SW 1271 (cell line): Measurements from ENCODE around the gene RSPH3.
"Not testable (repeated sequence)": the region's sequence is repeated elsewhere in the genome, so short reads cannot be mapped to it uniquely, and the experiment has no call there.

ENCODE experiments used
- DNase-seq, 2 experiments: peaks; one replicate each; lab custom pipeline; 2025; lab: John Stamatoyannopoulos, UW

The RSPH3 gene

GRCh38 chr6:159025224-159025623, 25.2 kb upstream of the RSPH3 start:
- DNase-seq, result not testable (repeated sequence)

DNA sequence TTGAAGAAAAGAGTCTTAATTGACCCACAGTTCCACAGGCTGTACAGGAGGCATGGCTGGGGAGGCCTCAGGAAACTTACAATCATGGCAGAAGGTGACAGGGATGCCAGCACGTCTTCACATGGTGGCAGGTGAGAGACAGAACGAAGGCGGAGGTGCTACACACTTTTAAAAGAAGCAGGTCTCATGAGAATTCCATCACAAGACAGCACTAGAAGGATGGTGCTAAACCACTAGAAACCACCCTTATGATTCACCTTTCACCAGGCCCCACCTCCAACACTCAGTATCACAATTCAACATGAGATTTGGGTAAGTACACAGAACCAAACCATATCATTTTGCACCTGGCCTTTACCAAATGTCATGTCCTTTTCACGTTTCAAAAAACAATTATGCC, 23.9 kb upstream of the RSPH3 start:
- no peak for DNase-seq

- DNase-seq, result no peak
These were observed 20.0 kb upstream of the RSPH3 start for GRCh38 chr6:159020011-159020410.

GRCh38 chr6:159017757-159018559, 18.0 kb upstream of the RSPH3 start:
- DNase-seq, result no peak

DNA sequence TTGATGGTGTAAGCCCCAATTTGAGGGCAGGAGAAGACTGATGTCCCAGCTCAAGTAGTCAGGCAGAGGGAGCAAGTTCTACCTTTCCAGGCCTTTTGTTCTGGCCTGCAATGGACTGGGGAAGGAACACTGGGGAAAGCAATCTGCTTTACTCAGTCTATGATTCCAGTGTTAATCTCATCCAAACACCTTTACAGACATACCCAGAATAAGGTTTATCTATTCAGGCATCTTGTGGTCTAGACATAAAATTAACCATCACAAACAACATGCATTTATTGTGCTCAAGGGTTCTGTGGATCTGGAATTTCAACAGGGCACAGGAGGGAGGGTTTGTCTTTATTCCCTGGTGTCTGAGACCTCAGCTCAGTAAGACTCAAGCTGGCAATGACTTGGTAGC, 14.4 kb upstream of the RSPH3 start:
- DNase-seq, result no peak

DNA sequence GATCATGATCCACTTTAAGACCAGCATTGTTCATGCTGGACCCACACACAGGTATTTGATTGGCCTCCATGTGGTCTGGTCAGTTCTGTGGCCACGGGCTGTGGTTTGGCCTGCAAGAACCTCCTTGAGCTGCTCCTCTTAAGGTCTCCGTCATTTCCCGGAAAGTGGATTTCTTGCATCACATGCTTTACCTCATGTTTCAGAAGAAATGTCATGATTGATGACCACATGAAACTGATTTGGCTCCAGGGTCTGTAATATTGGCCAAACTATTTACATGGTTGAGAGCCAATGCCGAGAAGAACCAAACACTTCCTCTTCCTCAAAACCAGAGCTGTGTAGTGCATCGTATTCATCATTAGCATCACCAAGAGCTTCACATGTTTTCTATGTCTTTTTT, 13.2 kb upstream of the RSPH3 start:
- DNase-seq, result no peak

- DNase-seq, result no peak
These were observed 12.2 kb upstream of the RSPH3 start for GRCh38 chr6:159012201-159012600.

DNA sequence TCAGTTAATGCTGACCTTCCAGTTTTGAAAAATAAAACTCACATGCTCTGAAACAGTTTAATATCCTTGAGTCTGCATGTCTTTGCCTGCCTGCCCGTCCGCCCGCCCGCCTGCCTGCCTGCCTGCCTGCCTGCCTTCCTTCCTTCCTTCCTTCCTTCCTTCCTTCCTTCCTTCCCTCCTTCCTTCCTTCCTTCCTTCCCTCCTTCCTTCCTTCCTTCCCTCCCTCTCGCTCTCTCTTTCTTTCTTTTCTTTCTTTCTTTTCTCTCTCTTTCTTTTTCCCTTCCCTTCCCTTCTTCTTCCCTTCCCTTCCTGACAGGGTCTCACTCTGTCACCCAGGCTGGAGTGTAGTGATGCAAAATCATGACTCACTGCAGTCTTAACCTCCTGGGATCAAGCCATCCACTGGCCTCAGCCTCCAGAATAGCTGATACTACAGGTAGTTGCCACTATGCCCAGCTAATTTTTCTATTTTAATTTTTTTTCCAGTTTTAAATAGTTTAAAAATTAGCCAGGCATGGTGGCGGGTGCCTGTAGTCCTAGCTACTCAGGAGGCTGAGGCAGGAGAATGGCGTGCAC, 10.1 kb upstream of the RSPH3 start:
- DNase-seq, result not testable (repeated sequence)

DNA sequence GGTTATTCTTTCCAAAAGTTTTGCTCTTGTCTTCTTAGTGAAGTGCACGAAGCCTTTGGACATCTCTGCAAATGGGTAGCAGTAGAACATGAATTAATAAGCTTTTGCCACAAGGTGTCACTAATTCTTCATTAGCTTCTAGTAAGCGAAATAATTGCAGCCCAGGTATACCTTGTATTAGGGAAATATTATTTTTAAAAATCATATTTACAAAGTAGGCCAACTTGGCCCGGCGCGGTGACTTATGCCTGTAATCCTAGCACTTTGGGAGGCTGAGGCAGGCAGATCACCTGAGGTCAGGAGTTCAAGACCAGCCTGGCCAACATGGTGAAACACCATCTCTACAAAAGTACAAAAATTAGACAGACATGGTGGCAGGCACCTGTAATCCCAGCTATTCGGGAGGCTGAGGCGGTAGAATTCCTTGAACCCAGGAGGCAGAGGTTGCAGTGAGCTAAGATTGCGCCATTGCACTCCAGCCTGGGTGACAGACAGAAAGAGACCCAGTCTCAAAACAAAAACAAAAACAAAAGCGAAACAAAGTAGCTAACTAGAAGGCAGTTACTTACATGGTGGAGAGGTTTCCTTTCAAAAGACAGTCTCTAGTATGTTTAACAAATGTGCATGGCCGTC, 8.8 kb upstream of the RSPH3 start:
- peak in 1 of 2 experiments; percentile 9 for DNase-seq

DNA sequence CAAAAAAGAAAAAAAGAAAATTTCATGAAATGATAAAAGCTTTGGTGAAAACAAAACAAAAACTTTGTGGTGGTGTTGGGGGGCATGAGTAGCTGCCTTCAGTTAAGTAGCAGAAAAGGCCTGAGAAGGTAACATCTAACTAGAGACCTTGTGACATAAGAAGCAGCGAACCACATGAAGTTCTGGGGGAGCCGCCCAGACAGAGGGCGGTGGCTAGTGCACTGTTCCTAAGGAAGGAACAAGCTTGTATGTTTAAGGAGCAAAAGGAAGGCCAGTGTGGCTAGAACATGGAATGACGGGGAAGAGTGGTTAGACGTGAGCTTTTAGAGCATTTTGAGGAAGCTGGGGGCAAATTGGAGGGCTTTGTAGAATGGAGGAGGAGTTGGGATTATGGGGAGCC, 7.5 kb upstream of the RSPH3 start:
- no peak for DNase-seq

GRCh38 chr6:159005436-159005835, 5.4 kb upstream of the RSPH3 start:
- no peak for DNase-seq

DNA sequence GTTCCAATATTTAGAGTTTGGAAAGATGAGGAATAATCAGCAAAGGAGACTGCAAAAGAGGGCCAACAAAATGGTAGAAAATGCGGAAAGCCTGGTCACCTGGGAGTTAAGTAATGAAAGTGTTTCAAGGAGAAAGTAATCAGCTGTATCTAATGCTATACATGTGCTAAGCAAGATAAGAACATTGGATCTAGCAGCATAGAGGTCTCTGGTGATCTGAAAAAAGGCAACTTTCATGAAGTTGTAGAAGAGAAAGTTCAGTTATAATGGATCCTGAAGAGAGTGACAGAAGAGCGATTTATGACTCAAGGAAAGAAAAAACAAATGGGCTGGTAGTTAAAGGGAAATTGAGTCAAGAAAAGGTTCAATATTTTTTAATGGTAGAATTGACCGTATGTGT, 4.6 kb upstream of the RSPH3 start:
- no peak for DNase-seq

DNA sequence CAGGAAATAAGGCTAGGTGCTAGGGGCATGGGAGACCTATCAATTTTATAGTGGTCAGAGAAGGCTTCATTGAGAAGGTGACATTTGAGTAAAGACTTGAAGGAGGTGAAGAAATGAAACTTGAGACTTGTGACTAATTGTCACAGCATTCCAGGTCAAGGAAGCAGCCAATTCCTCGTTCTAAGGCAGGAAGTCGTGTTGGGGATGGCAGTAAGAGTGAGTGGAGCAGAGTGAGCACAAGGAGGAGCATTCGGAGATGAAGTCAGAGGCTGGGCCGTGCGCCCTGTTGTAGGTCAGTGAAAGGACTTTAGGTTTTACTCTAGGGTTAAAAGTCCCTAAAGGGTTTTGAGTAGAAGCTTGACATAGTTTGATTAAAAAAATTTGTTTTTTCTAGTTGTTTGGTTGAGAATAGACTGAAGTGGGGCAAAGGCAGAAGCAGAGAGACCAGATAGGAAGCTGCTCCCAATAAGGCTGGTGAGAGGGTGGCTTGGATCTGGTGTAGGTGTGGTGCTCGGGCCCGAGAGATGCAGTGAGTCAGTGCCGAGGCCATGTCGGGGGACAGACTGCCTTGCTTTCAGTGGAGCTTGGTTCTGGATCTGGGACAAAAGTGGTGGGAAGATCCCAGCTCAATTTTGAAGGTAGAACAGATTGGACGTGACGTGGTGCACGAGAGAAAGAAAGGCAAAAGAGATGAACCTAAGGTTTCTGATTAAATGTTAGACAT, 2.6 kb upstream of the RSPH3 start:
- peak; percentile 51 to 86 for DNase-seq

- DNase-seq, result no peak
These were observed 792 bp downstream of the RSPH3 start for GRCh38 chr6:158999154-158999665.

DNA sequence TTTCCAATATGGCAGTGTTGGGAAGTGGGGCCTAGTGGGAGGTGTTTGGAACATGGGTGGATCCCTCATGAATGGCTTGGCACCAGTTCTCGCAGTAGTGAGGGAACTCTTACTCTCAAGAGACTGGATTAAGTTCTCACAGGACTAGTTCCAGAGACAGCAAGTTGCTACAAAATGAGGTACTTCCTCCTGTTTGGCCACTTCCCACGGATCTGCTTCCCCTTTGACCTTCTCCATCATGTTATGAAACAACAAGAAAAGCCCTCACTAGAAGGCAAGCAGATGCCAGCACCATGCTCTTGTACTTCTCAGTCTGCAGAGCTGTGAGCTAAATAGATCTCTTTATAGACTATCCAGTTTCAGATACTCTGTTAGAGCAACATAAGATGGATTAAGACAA, 3.1 kb downstream of the RSPH3 start:
- no peak for DNase-seq

DNA sequence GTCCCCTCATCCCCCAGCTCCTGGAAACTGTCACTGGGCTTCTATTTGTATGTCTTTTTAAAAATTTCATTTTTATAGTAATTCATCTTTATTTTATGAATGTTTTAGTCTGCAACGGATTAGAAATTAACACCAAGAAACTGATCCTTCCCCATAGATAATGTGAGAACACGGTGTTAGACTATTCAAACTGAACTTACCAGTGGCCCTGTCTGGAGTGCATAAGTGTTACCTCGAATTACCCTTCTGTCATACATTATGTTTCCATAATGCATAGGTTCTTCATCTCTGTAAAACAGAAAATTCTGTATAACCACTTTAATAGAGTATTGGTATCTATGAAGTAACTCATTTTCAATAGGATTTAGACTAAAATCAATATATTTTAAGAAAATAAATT, 6.4 kb downstream of the RSPH3 start:
- DNase-seq, result no peak

GRCh38 chr6:158991017-158991723, 8.8 kb downstream of the RSPH3 start:
- no peak for DNase-seq

GRCh38 chr6:158989711-158990110, 10.3 kb downstream of the RSPH3 start:
- DNase-seq, result not testable (repeated sequence)

GRCh38 chr6:158988477-158988876, 11.5 kb downstream of the RSPH3 start:
- no peak for DNase-seq

- DNase-seq, result no peak
These were observed 12.3 kb downstream of the RSPH3 start for GRCh38 chr6:158987657-158988056.

- no peak for DNase-seq
These were observed 21.2 kb downstream of the RSPH3 start for GRCh38 chr6:158978757-158979156.

GRCh38 chr6:158977382-158977781, 22.6 kb downstream of the RSPH3 start:
- DNase-seq, result no peak
